Fibroblast of peridontal ligament (primary cell): Measurements from ENCODE around the gene ARAP2.

Experiments
- DNase-seq: peaks from one replicate; pipeline ENCODE4 v3.0.0-alpha.2; 2010; ENCODE audit errors: extremely low read depth

The ARAP2 gene

GRCh38 chr4:36220776-36221175 is 23.5 kb downstream of the ARAP2 start:
- DNase-seq = no peak

DNA sequence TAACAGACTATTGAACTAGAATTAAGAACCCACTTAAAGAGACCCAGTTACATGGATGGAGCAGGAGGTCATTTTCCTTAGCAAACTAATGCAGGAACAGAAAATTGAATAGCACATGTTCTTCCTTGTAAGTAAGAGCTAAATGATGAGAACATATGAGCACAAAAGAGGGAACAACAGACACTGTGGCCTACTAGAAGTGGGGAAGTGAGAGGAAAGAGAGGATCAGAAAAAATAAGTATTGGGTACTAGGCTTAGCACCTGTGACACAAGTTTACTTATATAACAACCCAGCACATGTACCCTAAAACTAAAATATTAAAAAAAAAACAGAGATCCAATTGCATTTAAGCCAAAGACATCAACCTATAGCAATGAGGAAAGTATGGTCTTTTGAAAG is 26.2 kb downstream of the ARAP2 start:
- DNase-seq = no peak

DNA sequence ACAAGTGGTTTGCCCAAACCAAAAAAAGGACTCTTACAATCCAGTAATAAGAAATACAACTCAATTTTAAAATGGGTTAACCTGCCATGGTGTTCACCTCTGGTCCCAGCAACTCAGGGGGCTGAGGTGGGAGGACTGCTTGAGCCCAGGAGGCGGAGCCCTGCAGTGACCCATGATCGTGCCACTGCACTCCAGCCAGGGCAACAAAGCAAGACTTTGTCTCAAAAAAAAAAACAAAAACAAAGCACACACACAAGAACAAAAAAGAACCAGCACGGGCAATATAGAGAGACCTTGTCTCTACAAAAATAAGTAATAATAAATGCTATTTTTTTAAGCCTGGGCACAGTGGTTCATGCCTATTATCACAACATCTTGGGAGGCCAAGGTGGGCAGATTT is 28.7 kb downstream of the ARAP2 start:
- no peak for DNase-seq

DNA sequence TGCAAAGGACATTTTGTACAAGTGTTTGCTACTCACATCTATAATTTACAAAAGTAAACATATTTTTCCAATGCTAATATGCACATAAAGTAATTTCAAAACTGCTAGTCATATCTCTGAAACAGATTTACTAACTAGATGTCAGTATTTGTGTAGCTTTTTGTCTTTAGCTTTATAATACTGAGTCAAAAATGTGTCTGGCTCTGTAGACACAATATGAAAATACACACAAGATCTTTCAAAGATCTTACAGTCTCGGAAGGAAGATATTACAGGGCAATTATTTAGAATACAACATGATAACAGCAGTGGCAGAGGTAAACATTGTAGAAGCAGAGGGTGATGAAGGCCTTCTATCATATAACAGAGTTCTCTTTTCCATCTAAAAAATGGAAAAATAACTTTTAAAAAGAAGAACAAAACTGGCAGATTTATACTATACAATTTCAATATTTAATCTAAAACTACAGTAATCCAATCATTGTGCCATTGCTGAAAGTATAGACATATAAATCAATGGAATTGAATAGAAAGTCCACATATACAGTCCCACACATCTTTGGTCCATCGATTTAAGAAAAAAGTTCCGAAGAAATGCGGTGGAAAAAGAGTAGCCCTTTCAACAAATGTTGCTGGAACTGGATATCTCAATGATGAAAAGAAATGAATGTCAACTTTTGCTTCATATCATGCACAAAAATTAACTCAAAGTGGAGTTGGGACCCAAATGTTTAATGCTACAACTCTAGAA is 29.4 kb downstream of the ARAP2 start:
- no peak for DNase-seq

GRCh38 chr4:36213977-36214376 is 30.3 kb downstream of the ARAP2 start:
- no peak for DNase-seq

DNA sequence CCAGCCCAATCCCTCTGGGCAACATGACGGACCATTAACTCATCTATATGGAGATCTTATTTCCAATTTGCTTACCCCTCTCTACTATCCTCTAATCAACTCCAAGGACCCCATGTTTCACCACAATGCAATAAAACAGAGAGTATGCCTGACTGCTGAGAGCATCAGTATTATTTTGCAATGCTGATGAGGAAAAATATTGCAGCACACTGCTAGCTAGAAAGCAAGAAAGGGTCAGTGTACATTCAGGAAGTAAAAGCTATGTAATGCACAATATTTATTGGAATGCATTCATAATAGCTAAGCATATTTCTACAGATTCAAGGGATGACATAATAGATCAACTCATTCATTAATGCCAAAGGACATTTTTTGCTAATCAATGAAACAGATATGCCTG is 33.2 kb downstream of the ARAP2 start:
- no peak for DNase-seq

GRCh38 chr4:36209941-36210649 is 34.2 kb downstream of the ARAP2 start:
- no peak for DNase-seq

GRCh38 chr4:36208893-36209473 is 35.3 kb downstream of the ARAP2 start:
- no peak for DNase-seq

- no peak for DNase-seq
Observed at GRCh38 chr4:36207831-36208520, 36.3 kb downstream of the ARAP2 start.

GRCh38 chr4:36207367-36207766 is 36.9 kb downstream of the ARAP2 start:
- no peak for DNase-seq

DNA sequence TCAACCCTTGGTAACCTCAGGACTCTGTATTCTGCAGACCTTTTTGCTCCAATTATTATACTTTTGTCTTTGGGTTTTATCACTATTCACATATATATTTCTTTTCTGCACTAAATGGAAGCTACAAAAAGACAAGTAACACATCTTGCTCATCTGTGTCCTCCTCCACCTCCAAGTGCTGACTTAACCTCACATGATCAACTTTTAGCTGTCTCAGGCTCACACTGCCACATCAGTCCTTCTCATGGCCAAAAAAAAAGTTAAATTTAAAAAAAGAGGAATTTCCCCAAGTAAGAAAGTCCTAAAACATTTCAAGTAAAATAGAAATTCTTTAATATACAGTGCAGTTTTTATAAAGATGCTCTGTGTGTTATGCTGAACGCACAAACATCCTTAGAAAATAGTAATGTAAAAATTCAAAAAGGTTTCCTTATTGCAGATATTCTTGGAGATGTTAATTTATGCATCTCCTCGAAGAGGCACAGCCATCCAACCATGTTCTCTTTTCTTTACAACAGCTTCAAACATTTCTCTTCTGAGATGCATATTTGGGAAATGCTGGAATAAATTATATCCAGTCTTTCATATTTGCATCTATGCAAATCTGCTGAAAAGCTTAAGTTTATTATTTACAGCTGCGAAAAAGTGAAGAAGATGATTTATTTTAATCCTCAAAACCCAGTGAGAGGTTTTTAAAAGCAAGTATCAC is 37.6 kb downstream of the ARAP2 start:
- no peak for DNase-seq

DNA sequence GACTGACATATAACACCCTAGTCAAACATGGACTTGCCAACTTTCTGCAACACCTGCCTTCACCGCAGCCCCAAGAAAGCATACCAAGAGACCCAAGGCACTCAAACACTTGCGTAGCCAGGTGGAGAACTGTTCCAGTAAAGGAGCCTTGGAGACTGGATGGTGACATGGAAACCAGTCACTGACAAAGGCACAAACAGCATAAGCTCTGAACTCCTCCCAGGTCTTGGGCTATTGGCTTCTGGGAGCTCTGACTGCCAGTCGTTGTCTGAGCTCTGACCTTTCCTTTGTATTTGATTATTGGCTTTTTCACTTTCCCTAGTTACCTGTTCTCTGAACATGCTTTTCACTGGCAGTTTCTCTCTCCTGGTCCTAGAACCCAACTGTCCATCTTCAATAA is 38.3 kb downstream of the ARAP2 start:
- no peak for DNase-seq

GRCh38 chr4:36198861-36199260 is 45.5 kb downstream of the ARAP2 start:
- DNase-seq = no peak

- DNase-seq = no peak
Observed at GRCh38 chr4:36198068-36198808, 46.1 kb downstream of the ARAP2 start.

DNA sequence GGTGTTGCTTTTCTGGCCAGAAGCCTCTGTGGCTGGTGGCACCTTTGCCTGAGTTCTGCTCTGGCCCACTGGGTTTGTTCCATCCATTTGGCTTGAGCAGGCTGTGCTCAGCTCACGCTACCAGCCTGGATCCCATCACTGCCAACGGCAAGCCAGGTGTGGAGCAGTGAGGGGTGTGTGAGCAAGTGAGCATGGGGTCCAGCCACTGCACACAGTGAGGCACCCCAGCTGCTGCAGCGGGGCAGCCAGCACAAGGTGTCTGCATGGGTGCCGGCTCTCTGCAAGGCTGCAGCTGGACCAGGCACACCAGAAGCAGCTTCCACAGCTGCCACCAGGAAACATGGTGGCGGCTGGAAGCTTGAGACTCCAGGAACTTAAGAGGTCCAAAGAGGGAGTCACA is 46.8 kb downstream of the ARAP2 start:
- no peak for DNase-seq

GRCh38 chr4:36196145-36196913 is 48.0 kb downstream of the ARAP2 start:
- DNase-seq = no peak

GRCh38 chr4:36192922-36193321 is 51.4 kb downstream of the ARAP2 start:
- no peak for DNase-seq

DNA sequence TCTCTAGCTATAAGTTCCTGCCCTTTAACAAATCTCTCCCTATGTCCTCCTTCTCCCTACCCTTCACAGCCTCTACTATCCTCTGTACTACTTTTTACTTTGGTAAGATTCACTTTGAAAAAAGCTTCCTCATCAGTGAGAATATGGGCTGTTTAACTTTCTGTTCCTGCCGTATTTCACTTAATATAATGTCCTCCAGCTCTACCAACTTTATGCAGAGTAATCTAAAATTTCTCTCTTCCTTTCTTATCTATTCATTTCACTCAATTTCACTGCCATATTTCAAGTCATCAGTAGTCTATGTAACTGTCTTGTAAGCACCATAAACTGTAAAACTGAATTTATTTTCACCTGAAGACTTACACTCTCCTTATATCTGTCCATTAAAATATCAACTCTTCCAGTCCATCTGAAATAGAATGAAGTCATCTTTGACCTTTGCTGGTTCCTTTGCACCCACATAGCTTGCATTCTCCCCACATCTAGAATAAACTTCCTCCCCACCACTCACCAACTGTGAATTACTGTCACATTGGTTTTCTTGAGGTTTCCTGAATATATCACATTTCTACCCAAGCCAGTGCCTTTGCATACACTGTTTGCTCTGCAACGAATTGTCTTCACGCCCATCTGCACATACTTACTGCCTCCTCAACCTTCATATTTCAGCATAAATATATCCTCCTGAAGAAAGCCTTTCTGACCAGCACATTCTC is 54.6 kb downstream of the ARAP2 start:
- no peak for DNase-seq

- no peak for DNase-seq
Observed at GRCh38 chr4:36187723-36188333, 56.5 kb downstream of the ARAP2 start.
